GM12801 (cell line): ENCODE data around the gene INTS2.

Experiments used
- CTCF ChIP-seq: IDR thresholded peaks from one replicate; pipeline ENCODE4 v1.5.1; 2011; ENCODE audit warnings: control low read depth; ENCODE audit not compliant: insufficient read length; ENCODE audit errors: extremely low read depth

The INTS2 gene

GRCh38 chr17:61955619-61956018 lies 27.8 kb upstream of the INTS2 start:
- TF ChIP-seq CTCF = no peak

- no peak for TF ChIP-seq CTCF
Observed at GRCh38 chr17:61947367-61948078, 19.7 kb upstream of the INTS2 start.

GRCh38 chr17:61946359-61946758 lies 18.6 kb upstream of the INTS2 start:
- no peak for TF ChIP-seq CTCF

GRCh38 chr17:61943117-61943516 lies 15.3 kb upstream of the INTS2 start:
- TF ChIP-seq CTCF = no peak

GRCh38 chr17:61942085-61942484 lies 14.3 kb upstream of the INTS2 start:
- no peak for TF ChIP-seq CTCF

- no peak for TF ChIP-seq CTCF
Observed at GRCh38 chr17:61928101-61928436, 287 bp upstream of the INTS2 start.

- no peak for TF ChIP-seq CTCF
Observed at GRCh38 chr17:61926826-61927207, 965 bp downstream of the INTS2 start.
